ENCODE data around the gene LACRT.
"Not testable (repeated sequence)": the region's sequence is repeated elsewhere in the genome, so short reads cannot be mapped to it uniquely, and the experiment has no call there.

The LACRT gene

GRCh38 chr12:54634795-54635194, at the start of gene LACRT:
TSS of gene LACRT (minus strand) at chr12:54634895. CDS start at chr12:54634841, 54 bp downstream.
- no peak for DNase-seq (ENCODE audit: low read depth, low spot score)
- Histone ChIP-seq H3K36me3 (ENCODE audit: insufficient read depth, insufficient read length, low read length) (no peaks in the 10 kb centered on the region), H3K9ac (ENCODE audit: insufficient read length, low read depth) (no peak within 1 kb of the TSS), H3K27me3 (ENCODE audit: insufficient read depth, insufficient read length) (no peaks in the 10 kb centered on the region), H3K4me3 (ENCODE audit: insufficient read length, low read depth) (no peak within 1 kb of the TSS), H3K9me3 (ENCODE audit: insufficient read depth, low read length) (no peaks in the 10 kb centered on the region), H3K4me1 (ENCODE audit: insufficient read depth, insufficient read length) (no peaks in the 10 kb centered on the region)
- TF ChIP-seq SUZ12 (IDR thresholded peaks at IDR 0.05; ENCODE audit: extremely low read depth, insufficient read depth, insufficient read length): no peak
- no peak for TF ChIP-seq ZNF274 (IDR thresholded peaks at IDR 0.05; ENCODE audit: low read depth, low read length)
- no peak for TF ChIP-seq YY1 (IDR thresholded peaks at IDR 0.05; ENCODE audit: insufficient read depth, insufficient read length)

GRCh38 chr12:54683398-54683797, 48.7 kb upstream of the LACRT start:
- Histone ChIP-seq H3K4me1 (ENCODE audit: insufficient read depth, insufficient read length) (peaks cover 13% of the 10 kb centered on the region), H3K27me3 (ENCODE audit: insufficient read depth, insufficient read length) (no peaks in the 10 kb centered on the region), H3K36me3 (ENCODE audit: insufficient read depth, insufficient read length, low read length) (no peaks in the 10 kb centered on the region), H3K9ac (ENCODE audit: insufficient read length, low read depth) (no peak overlapping the region), H3K9me3 (ENCODE audit: insufficient read depth, low read length) (peaks cover 13% of the 10 kb centered on the region; the same call in 1 of the 2 replicates), H3K4me3 (ENCODE audit: insufficient read length, low read depth) (no peak overlapping the region)
- TF ChIP-seq SUZ12 (IDR thresholded peaks at IDR 0.05; ENCODE audit: extremely low read depth, insufficient read depth, insufficient read length) (no peak), ZNF274 (IDR thresholded peaks at IDR 0.05; ENCODE audit: low read depth, low read length) (no peak), YY1 (IDR thresholded peaks at IDR 0.05; ENCODE audit: insufficient read depth, insufficient read length) (no peak)
- peak; percentile 91 for DNase-seq (ENCODE audit: low read depth, low spot score)

GRCh38 chr12:54682674-54683073, 48.0 kb upstream of the LACRT start:
- Histone ChIP-seq H3K27me3 (ENCODE audit: insufficient read depth, insufficient read length) (no peaks in the 10 kb centered on the region), H3K4me3 (ENCODE audit: insufficient read length, low read depth) (no peak overlapping the region), H3K36me3 (ENCODE audit: insufficient read depth, insufficient read length, low read length) (no peaks in the 10 kb centered on the region), H3K9ac (ENCODE audit: insufficient read length, low read depth) (no peak overlapping the region), H3K9me3 (ENCODE audit: insufficient read depth, low read length) (peaks cover 12% of the 10 kb centered on the region; the same call in 1 of the 2 replicates), H3K4me1 (ENCODE audit: insufficient read depth, insufficient read length) (peaks cover 13% of the 10 kb centered on the region)
- DNase-seq (ENCODE audit: low read depth, low spot score): no peak
- TF ChIP-seq SUZ12 (IDR thresholded peaks at IDR 0.05; ENCODE audit: extremely low read depth, insufficient read depth, insufficient read length) (no peak), ZNF274 (IDR thresholded peaks at IDR 0.05; ENCODE audit: low read depth, low read length) (no peak), YY1 (IDR thresholded peaks at IDR 0.05; ENCODE audit: insufficient read depth, insufficient read length) (no peak)

GRCh38 chr12:54680374-54680773, 45.7 kb upstream of the LACRT start:
- no peaks in the 10 kb centered on the region for H3K36me3 ChIP-seq (ENCODE audit: insufficient read depth, insufficient read length, low read length)
- no peak overlapping the region for H3K4me3 ChIP-seq (ENCODE audit: insufficient read length, low read depth)
- H3K27me3 ChIP-seq (ENCODE audit: insufficient read depth, insufficient read length): no peaks in the 10 kb centered on the region
- H3K9ac ChIP-seq (ENCODE audit: insufficient read length, low read depth): no peak overlapping the region
- H3K9me3 ChIP-seq (ENCODE audit: insufficient read depth, low read length): no peaks in the 10 kb centered on the region
- H3K4me1 ChIP-seq (ENCODE audit: insufficient read depth, insufficient read length): peaks cover 13% of the 10 kb centered on the region
- DNase-seq (ENCODE audit: low read depth, low spot score): peak; percentile 77
- no peak for TF ChIP-seq YY1 (IDR thresholded peaks at IDR 0.05; ENCODE audit: insufficient read depth, insufficient read length)
- TF ChIP-seq ZNF274 (IDR thresholded peaks at IDR 0.05; ENCODE audit: low read depth, low read length): no peak

GRCh38 chr12:54678131-54678530, 43.4 kb upstream of the LACRT start:
- Histone ChIP-seq H3K4me3 (ENCODE audit: insufficient read length, low read depth) (no peak overlapping the region), H3K27me3 (ENCODE audit: insufficient read depth, insufficient read length) (no peaks in the 10 kb centered on the region), H3K4me1 (ENCODE audit: insufficient read depth, insufficient read length) (no peaks in the 10 kb centered on the region), H3K9ac (ENCODE audit: insufficient read length, low read depth) (no peak overlapping the region), H3K36me3 (ENCODE audit: insufficient read depth, insufficient read length, low read length) (no peaks in the 10 kb centered on the region), H3K9me3 (ENCODE audit: insufficient read depth, low read length) (no peaks in the 10 kb centered on the region)
- TF ChIP-seq ZNF274 (IDR thresholded peaks at IDR 0.05; ENCODE audit: low read depth, low read length) (no peak), SUZ12 (IDR thresholded peaks at IDR 0.05; ENCODE audit: extremely low read depth, insufficient read depth, insufficient read length) (no peak), YY1 (IDR thresholded peaks at IDR 0.05; ENCODE audit: insufficient read depth, insufficient read length) (no peak)
- DNase-seq (ENCODE audit: low read depth, low spot score): no peak

- Histone ChIP-seq H3K36me3 (ENCODE audit: insufficient read depth, insufficient read length, low read length) (no peaks in the 10 kb centered on the region), H3K4me3 (ENCODE audit: insufficient read length, low read depth) (no peak overlapping the region), H3K27me3 (ENCODE audit: insufficient read depth, insufficient read length) (no peaks in the 10 kb centered on the region), H3K9me3 (ENCODE audit: insufficient read depth, low read length) (no peaks in the 10 kb centered on the region), H3K9ac (ENCODE audit: insufficient read length, low read depth) (no peak overlapping the region), H3K4me1 (ENCODE audit: insufficient read depth, insufficient read length) (no peaks in the 10 kb centered on the region)
- TF ChIP-seq ZNF274 (IDR thresholded peaks at IDR 0.05; ENCODE audit: low read depth, low read length) (no peak), SUZ12 (IDR thresholded peaks at IDR 0.05; ENCODE audit: extremely low read depth, insufficient read depth, insufficient read length) (no peak), YY1 (IDR thresholded peaks at IDR 0.05; ENCODE audit: insufficient read depth, insufficient read length) (no peak)
- no peak for DNase-seq (ENCODE audit: low read depth, low spot score)
Observed at GRCh38 chr12:54667945-54668344, 33.2 kb upstream of the LACRT start.

GRCh38 chr12:54666008-54666407, 31.3 kb upstream of the LACRT start:
- no peaks in the 10 kb centered on the region for H3K27me3 ChIP-seq (ENCODE audit: insufficient read depth, insufficient read length)
- H3K4me3 ChIP-seq (ENCODE audit: insufficient read length, low read depth): no peak overlapping the region
- DNase-seq (ENCODE audit: low read depth, low spot score): no peak
- no peak for TF ChIP-seq ZNF274 (IDR thresholded peaks at IDR 0.05; ENCODE audit: low read depth, low read length)
- no peak for TF ChIP-seq SUZ12 (IDR thresholded peaks at IDR 0.05; ENCODE audit: extremely low read depth, insufficient read depth, insufficient read length)
- TF ChIP-seq YY1 (IDR thresholded peaks at IDR 0.05; ENCODE audit: insufficient read depth, insufficient read length): no peak
- no peak overlapping the region for H3K9ac ChIP-seq (ENCODE audit: insufficient read length, low read depth)
- no peaks in the 10 kb centered on the region for H3K4me1 ChIP-seq (ENCODE audit: insufficient read depth, insufficient read length)
- no peaks in the 10 kb centered on the region for H3K36me3 ChIP-seq (ENCODE audit: insufficient read depth, insufficient read length, low read length)
- H3K9me3 ChIP-seq (ENCODE audit: insufficient read depth, low read length): no peaks in the 10 kb centered on the region

GRCh38 chr12:54665022-54665635, 30.4 kb upstream of the LACRT start:
- H3K9ac ChIP-seq (ENCODE audit: insufficient read length, low read depth); H3K9me3 ChIP-seq (ENCODE audit: insufficient read depth, low read length); DNase-seq (ENCODE audit: low read depth, low spot score); H3K4me3 ChIP-seq (ENCODE audit: insufficient read length, low read depth); H3K4me1 ChIP-seq (ENCODE audit: insufficient read depth, insufficient read length); H3K36me3 ChIP-seq (ENCODE audit: insufficient read depth, insufficient read length, low read length); H3K27me3 ChIP-seq (ENCODE audit: insufficient read depth, insufficient read length): not testable (repeated sequence)

All from NT2/D1 (cell line).